ENCODE results near the gene EHHADH. TPM values are rescaled to one million over a fixed set of nuclear protein-coding genes. Genes with fewer than 3 reads are reported as not detected.

Gene EHHADH
- 2.1 and 4.1 TPM in 2 replicates for total RNA-seq

DNA sequence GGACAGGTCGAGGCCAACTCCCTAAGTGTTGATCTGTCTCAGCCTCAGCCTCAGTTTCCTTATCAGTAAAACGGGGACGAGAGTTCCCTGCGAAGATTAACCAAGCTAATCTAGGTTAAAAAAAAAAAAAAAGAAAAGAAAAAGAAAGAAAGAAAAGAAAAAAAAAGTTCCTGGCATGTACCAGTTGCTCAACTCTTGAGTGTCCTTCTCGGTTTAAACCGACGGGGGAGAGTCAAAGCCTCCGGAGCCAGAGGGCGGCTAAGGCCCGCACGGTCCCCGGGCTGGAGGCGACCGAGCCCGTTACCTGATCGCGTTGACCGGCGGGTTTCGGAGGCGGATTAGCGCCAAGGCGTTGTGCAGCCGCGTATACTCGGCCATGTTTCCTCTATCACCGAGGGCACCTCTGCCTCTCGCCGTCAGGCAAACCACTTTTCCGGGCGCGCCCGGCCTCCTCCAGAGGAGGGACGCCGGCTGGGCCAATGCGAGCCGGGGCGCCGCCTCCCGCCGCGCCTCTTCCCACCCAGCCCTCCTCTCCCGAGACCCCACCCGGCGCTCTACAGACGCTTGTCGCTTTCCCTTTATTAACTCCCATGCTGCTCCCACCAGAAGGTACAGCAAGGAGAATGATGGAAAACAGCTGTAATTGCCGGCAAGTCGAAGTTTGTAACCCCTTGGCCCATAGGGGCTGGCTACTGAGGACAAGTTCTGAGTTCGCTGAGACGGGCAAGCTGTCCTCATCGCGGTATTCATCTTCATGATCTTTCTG, at the start of gene EHHADH:
Gene EHHADH, minus strand, starts transcription at position 405 of the 766 bp plus-strand sequence. Its CDS starts 27 bp downstream, at position 378.

GRCh38 chr3:185152410-185153170, 101.3 kb downstream of the EHHADH start, which contains the start of gene C3orf70:
Gene C3orf70, minus strand, starts transcription at chr3:185153060. Its CDS starts 237 bp downstream, at chr3:185152823.

Other genes starting within 250 kb of the EHHADH start
- gene C3orf70, start 101.0 kb downstream of the EHHADH start, total RNA-seq = 0.16 and 0.34 TPM in 2 replicates
- gene MAP3K13, start 109.1 kb upstream of the EHHADH start, total RNA-seq = 6.8 and 12.1 TPM in 2 replicates
- 5.5 and 6.0 TPM in 2 replicates for gene TMEM41A, start 245.0 kb upstream of the EHHADH start, total RNA-seq

All from bronchial smooth muscle cell (primary cell).